Activated CD4-positive, CD25-positive, alpha-beta regulatory T cell (primary cell): ENCODE measurements around the gene CDC14A.

ENCODE experiments used
- DNase-seq, 4 experiments: peaks; one replicate each; lab custom pipeline; 2025; lab: John Stamatoyannopoulos, UW

Gene CDC14A

GRCh38 chr1:100496896-100497295 lies 144.6 kb downstream of the CDC14A start:
- no peak for DNase-seq

GRCh38 chr1:100497796-100498195 lies 145.5 kb downstream of the CDC14A start:
- no peak for DNase-seq

GRCh38 chr1:100499194-100499811 lies 147.0 kb downstream of the CDC14A start:
- no peak for DNase-seq

GRCh38 chr1:100502052-100502792 lies 149.9 kb downstream of the CDC14A start:
- DNase-seq: no peak

GRCh38 chr1:100506217-100506616 lies 153.9 kb downstream of the CDC14A start:
- no peak for DNase-seq

- no peak for DNase-seq
Observed at GRCh38 chr1:100510451-100510850, 158.1 kb downstream of the CDC14A start.

GRCh38 chr1:100511058-100511457 lies 158.8 kb downstream of the CDC14A start:
- no peak for DNase-seq

- no peak for DNase-seq
Observed at GRCh38 chr1:100511773-100512172, 159.5 kb downstream of the CDC14A start.

GRCh38 chr1:100512803-100513352 lies 160.6 kb downstream of the CDC14A start:
- no peak for DNase-seq

- DNase-seq: no peak
Observed at GRCh38 chr1:100516857-100517256, 164.6 kb downstream of the CDC14A start.

GRCh38 chr1:100517515-100517914 lies 165.2 kb downstream of the CDC14A start:
- DNase-seq: no peak

- DNase-seq: no peak
Observed at GRCh38 chr1:100518023-100518422, 165.7 kb downstream of the CDC14A start.

- no peak for DNase-seq
Observed at GRCh38 chr1:100523038-100523652, 170.8 kb downstream of the CDC14A start.

- DNase-seq: no peak
Observed at GRCh38 chr1:100524355-100524754, 172.0 kb downstream of the CDC14A start.

- no peak for DNase-seq
Observed at GRCh38 chr1:100526894-100527293, 174.6 kb downstream of the CDC14A start.

GRCh38 chr1:100528871-100529270 lies 176.6 kb downstream of the CDC14A start:
- DNase-seq: no peak

GRCh38 chr1:100530141-100530540 lies 177.8 kb downstream of the CDC14A start:
- DNase-seq: no peak

GRCh38 chr1:100530880-100531487 lies 178.7 kb downstream of the CDC14A start:
- no peak for DNase-seq

- no peak for DNase-seq
Observed at GRCh38 chr1:100532645-100533044, 180.3 kb downstream of the CDC14A start.

- no peak for DNase-seq
Observed at GRCh38 chr1:100535264-100535663, 183.0 kb downstream of the CDC14A start.

GRCh38 chr1:100536031-100536430 lies 183.7 kb downstream of the CDC14A start:
- no peak for DNase-seq
